ES-I3 (cell line): ENCODE results near the gene YJU2.
"Not testable (repeated sequence)": the region's sequence is repeated elsewhere in the genome, so short reads cannot be mapped to it uniquely, and the experiment has no call there.

ENCODE experiments used
- H3K36me3 ChIP-seq: 2 replicates; pipeline ENCODE4 v1.6.1; 2013; ENCODE audit warnings: mild to moderate bottlenecking, low read length, control low read depth, moderate library complexity; ENCODE audit not compliant: insufficient read depth
- H3K4me1 ChIP-seq: 2 replicates; pipeline ENCODE4 v1.6.1; 2013; ENCODE audit warnings: mild to moderate bottlenecking, control low read depth, low read length; ENCODE audit not compliant: insufficient read depth
- H3K9ac ChIP-seq: 2 replicates; pipeline ENCODE4 v1.6.1; 2013; ENCODE audit warnings: low read depth, mild to moderate bottlenecking, low read length, moderate library complexity
- H3K9me3 ChIP-seq: 2 replicates; pipeline ENCODE4 v1.6.1; 2013; ENCODE audit warnings: mild to moderate bottlenecking, low read length, moderate library complexity; ENCODE audit not compliant: control insufficient read depth, insufficient read depth

YJU2 gene

GRCh38 chr19:4234142-4234861 is 12.6 kb upstream of the YJU2 start:
- no peaks in the 10 kb centered on the region for H3K9me3 ChIP-seq
- H3K36me3 ChIP-seq = no peaks in the 10 kb centered on the region
- H3K9ac ChIP-seq = no peak overlapping the region
- H3K4me1 ChIP-seq = peaks cover 4% of the 10 kb centered on the region; the same call in 1 of the 2 replicates

- Histone ChIP-seq H3K9ac (no peak overlapping the region), H3K4me1 (no peaks in the 10 kb centered on the region), H3K9me3 (no peaks in the 10 kb centered on the region), H3K36me3 (no peaks in the 10 kb centered on the region)
These were observed 12.0 kb upstream of the YJU2 start for GRCh38 chr19:4234862-4235201.

- not testable (repeated sequence) for H3K9me3 ChIP-seq, H3K4me1 ChIP-seq
These were observed 9.4 kb upstream of the YJU2 start for GRCh38 chr19:4237510-4237909.

GRCh38 chr19:4238831-4239230 is 8.0 kb upstream of the YJU2 start:
- Histone ChIP-seq H3K4me1 (no peaks in the 10 kb centered on the region), H3K9me3 (no peaks in the 10 kb centered on the region), H3K9ac (no peak overlapping the region), H3K36me3 (no peaks in the 10 kb centered on the region)

More at GRCh38 chr19:4237510-4237909, 9.4 kb upstream of the YJU2 start:
- H3K36me3 ChIP-seq, H3K9ac ChIP-seq: not testable (repeated sequence)

GRCh38 chr19:4241824-4242430 is 5.0 kb upstream of the YJU2 start:
- H3K4me1 ChIP-seq = no peaks in the 10 kb centered on the region; the same call in 1 of the 2 replicates
- H3K9me3 ChIP-seq = no peaks in the 10 kb centered on the region
- H3K9ac ChIP-seq = no peak overlapping the region
- no peaks in the 10 kb centered on the region for H3K36me3 ChIP-seq

GRCh38 chr19:4245938-4246337 is 942 bp upstream of the YJU2 start:
- H3K4me1 ChIP-seq, H3K36me3 ChIP-seq, H3K9me3 ChIP-seq: not testable (repeated sequence)
- H3K9ac ChIP-seq = peak overlapping the region; percentile 99; the same call in 1 of the 2 replicates

- Histone ChIP-seq H3K36me3 (peaks cover 21% of the 10 kb centered on the region; the same call in 1 of the 2 replicates), H3K9me3 (peaks cover 6% of the 10 kb centered on the region; the same call in 1 of the 2 replicates), H3K4me1 (no peaks in the 10 kb centered on the region), H3K9ac (no peak overlapping the region)
These were observed 9.7 kb downstream of the YJU2 start for GRCh38 chr19:4256563-4256962.

- no peaks in the 10 kb centered on the region for H3K4me1 ChIP-seq
- peaks cover 6% of the 10 kb centered on the region; the same call in 1 of the 2 replicates for H3K9me3 ChIP-seq
- peaks cover 21% of the 10 kb centered on the region; the same call in 1 of the 2 replicates for H3K36me3 ChIP-seq
- no peak overlapping the region for H3K9ac ChIP-seq
These were observed 10.1 kb downstream of the YJU2 start for GRCh38 chr19:4257025-4257424.

GRCh38 chr19:4258181-4258580 is 11.3 kb downstream of the YJU2 start:
- H3K36me3 ChIP-seq = peaks cover 16% of the 10 kb centered on the region; the same call in 1 of the 2 replicates
- H3K9ac ChIP-seq = no peak overlapping the region
- H3K4me1 ChIP-seq = no peaks in the 10 kb centered on the region
- peaks cover 6% of the 10 kb centered on the region; the same call in 1 of the 2 replicates for H3K9me3 ChIP-seq

- Histone ChIP-seq H3K36me3 (peaks cover 15% of the 10 kb centered on the region; the same call in 1 of the 2 replicates), H3K4me1 (no peaks in the 10 kb centered on the region), H3K9ac (no peak overlapping the region), H3K9me3 (peaks cover 6% of the 10 kb centered on the region; the same call in 1 of the 2 replicates)
These were observed 13.8 kb downstream of the YJU2 start for GRCh38 chr19:4260613-4261191.

GRCh38 chr19:4264812-4265211 is 17.9 kb downstream of the YJU2 start:
- Histone ChIP-seq H3K9me3 (no peaks in the 10 kb centered on the region), H3K36me3 (peaks cover 1% of the 10 kb centered on the region; the same call in 1 of the 2 replicates), H3K9ac (no peak overlapping the region), H3K4me1 (no peaks in the 10 kb centered on the region)

GRCh38 chr19:4266253-4267000 is 19.5 kb downstream of the YJU2 start:
- no peaks in the 10 kb centered on the region for H3K4me1 ChIP-seq
- no peaks in the 10 kb centered on the region for H3K9me3 ChIP-seq
- H3K36me3 ChIP-seq = no peaks in the 10 kb centered on the region; the same call in 1 of the 2 replicates
- H3K9ac ChIP-seq = no peak overlapping the region

- Histone ChIP-seq H3K9me3 (no peaks in the 10 kb centered on the region), H3K9ac (no peak overlapping the region), H3K4me1 (no peaks in the 10 kb centered on the region), H3K36me3 (no peaks in the 10 kb centered on the region; the same call in 1 of the 2 replicates)
These were observed 20.4 kb downstream of the YJU2 start for GRCh38 chr19:4267101-4267900.
